ENCODE measurements around the gene MNT.

The MNT gene

DNA sequence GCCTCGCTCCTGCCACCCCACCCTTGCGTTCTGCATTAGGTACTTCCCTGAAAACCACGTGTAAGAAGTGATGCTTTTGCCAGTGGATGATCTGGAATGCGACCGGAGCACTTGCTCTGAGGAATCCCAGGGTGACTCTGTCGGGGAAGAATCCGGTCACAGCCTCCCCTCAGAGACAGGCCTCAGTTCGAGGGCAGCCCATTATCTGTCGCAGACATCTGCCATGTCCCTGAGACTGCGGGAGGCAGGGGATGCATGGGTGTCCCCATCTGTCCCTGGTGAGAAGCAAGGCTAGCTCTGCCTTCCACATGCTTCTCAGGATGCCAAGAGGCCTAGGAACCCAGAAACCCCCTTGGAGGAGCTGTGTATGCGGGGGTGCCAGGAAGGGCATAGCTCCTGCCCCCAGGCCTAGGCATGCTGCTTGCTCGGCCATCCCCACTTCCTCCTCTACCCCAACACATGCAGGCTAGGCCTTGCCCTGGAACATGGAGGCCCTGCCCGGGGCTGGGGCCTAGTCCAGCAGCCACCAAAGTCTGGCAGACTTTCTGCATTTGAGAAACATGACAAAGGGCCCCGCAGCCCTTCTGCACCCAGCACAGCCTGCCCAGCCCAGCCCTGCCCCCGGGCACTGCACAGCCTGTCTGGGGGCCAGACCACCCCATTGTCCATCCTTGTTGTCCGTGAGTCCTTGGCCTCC is 20.5 kb downstream of the MNT start:
- no peak for DNase-seq (ENCODE audit: low spot score)

DNA sequence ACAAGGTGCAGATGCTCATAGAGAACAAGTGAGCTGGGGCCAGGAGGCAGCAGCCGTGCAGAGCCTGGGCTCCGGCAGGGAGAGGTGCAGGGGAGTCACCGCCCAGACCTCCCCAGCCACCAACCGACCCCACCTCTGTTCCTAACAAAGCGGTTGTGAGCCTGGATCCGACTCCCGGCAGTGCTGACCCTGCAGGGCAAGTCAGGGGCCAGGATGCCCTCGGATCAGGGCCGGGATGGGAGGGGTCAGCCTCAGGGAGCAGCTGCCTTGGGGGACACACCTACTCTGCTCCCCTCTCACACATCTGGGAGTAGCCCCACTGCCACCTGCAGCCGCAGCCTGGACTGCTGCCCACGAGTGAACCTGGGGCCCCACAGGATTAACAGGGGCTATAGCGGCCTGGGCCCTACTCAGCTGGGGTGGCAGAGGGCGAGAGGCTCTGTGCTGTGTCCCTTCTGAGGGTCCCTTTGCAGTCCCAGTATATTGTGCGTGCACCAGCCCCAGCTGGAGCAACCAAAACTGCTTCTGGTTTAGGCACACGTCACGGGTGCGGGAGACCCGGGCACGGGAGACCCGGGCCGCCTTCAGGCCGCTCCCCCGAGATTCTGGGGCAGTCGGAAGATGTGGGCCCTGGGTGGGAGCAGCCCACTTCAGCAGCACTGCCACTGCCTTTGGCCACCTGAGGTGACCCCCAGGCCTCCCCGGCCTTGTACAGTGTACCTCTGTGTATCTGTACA is 21.2 kb downstream of the MNT start:
- DNase-seq (ENCODE audit: low spot score): no peak

DNA sequence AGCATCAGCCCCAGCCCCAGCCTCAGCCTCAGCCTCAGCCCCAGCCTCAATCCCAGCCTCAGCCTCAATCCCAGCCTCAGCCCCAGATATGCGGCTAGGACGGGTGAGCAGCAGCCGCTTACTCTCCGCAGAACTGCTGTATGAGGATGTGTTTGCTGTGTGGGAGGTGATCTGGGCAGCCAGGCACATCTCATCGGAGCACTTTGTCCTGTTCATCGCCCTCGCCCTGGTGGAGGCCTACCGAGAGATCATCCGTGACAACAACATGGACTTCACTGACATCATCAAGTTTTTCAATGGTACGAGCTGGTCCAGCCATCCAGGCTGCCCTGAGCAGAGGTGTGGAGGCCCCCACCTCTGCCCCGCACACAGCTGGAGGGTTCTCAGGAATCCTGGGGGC is 22.0 kb downstream of the MNT start:
- no peak for DNase-seq (ENCODE audit: low spot score)

DNA sequence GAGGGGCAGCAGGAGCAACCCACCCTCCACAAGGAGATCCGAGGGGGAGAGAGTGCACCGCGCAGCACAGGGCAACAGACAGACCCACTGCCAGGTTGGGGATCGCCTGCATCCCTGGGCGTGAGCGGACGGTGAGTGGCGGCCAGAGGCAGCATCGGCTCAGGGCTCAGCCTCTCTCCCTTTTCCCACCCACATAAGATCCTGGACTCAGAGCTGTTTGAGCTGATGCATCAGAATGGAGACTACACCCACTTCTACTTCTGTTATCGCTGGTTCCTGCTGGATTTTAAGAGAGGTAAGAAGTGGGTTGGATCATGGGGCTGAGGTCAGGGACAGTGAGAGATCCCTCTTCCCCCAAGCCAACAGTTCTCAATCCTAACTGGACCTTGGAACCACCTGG is 23.2 kb downstream of the MNT start:
- DNase-seq (ENCODE audit: low spot score): no peak

DNA sequence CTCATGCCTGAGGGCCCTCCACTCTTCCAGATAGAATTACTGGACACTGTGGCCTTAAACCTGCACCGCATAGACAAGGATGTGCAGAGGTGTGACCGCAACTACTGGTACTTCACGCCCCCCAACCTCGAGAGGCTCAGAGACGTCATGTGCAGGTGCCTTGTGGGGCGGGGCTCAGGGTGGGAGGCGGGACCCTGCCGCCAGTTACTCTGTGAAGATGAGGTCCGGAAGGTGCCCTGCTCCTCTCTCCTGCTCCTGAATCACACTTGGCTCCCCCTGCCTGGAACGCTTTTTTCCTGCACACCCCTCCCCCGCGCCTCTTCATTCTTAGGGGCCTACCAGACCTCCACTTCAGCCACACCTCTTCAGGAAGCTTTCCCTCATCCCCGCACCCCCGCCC is 24.8 kb downstream of the MNT start:
- no peak for DNase-seq (ENCODE audit: low spot score)

DNA sequence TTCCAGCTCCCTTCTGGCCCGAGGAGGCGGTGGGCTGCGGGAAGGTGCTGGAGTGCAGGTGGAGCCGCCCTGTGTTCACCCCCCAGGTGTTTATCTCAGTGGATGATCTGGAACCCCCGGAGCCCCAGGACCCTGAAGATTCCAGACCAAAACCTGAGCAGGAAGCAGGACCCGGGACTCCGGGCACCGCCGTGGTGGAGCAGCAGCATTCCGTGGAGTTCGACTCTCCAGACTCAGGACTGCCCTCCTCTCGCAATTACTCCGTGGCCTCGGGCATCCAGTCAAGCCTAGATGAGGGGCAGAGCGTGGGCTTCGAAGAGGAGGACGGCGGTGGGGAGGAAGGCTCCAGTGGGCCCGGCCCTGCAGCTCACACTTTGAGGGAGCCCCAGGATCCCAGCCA is 25.5 kb downstream of the MNT start:
- no peak for DNase-seq (ENCODE audit: low spot score)

DNA sequence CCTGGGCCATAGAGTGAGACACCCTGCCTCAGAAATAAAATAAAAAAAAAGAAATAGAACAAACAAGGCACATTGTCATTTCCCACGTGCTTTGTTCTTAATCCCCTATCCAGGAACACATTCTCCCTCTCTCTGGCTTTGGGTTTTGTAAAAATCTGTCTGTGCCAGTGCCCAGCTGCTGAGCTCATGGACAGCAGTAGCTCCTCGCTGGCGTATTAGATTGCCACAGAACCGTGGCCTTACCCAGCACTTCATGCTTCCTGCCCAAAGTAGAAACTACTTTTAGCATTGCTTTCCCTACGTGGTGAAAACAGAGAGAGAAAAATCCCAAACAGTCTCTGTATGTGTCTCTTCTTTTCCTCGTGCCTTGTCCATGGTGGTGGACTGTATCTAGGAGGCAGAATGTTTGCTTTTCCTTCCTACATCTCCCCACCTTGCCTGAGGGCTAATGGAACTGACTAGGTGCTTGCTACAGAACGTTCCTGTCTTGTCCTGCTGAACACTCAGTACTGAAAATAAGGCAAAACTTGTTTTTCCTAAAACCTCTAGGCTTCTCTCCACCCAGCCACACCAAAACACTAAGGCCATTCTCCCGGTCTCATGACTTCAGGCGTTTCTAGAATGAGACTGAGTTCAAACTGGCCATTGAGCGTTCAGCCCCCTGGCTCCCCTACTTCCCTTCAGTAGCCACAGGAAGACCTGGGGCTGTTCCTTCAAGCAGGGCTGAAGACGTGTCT is 26.1 kb downstream of the MNT start:
- DNase-seq (ENCODE audit: low spot score): no peak

DNA sequence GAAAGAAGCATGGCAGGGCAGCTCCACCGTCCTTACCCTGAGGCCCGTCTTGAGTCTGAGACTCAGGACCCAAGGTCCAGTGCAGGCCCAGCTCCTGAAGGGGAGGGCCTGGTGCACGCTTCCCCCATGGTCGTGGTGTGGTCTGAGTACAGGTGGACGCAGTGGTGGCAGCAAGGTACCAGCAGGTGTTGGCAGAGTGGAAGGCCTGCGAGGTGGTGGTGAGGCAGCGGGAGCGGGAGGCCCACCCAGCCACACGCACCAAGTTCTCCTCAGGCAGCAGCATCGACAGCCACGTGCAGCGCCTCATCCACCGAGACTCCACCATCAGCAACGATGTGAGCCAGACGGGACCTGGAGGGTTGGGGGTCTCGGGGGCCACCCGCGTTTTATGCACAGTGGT is 27.7 kb downstream of the MNT start:
- no peak for DNase-seq (ENCODE audit: low spot score)

DNA sequence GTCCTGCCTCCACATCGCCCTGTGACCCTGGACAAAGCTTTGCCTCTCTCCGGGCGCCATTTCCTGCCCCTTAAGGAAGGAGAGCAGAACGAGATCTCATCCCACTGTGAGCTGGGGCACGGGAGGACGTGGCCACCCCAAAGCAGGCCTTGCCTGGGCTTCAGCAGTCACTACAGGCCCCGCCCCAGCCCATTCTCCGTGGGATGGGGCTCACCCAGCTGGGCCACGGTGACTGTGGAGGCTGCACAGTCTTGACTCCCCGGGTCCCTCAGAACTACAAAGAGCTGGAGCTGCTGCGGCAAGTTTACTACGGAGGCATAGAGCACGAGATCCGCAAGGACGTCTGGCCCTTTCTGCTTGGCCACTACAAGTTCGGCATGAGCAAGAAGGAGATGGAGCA is 28.2 kb downstream of the MNT start:
- no peak for DNase-seq (ENCODE audit: low spot score)

DNA sequence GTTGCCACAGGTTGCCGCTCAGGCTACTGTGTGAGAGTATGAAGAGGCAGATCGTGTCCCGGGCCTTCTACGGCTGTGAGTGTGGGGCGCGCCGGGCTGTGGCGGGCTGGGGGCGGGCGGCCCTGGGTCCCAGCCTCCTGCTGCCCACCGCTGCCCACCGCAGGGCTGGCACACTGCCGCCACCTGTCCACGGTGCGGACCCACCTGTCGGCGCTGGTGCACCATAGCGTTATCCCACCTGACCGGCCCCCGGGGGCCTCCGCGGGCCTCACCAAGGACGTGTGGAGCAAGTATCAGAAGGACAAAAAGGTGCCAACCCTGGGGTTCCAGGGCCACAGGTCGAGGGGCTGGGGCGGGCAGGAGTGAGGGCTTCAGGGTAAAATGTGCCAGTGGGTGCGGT is 28.7 kb downstream of the MNT start:
- DNase-seq (ENCODE audit: low spot score): no peak

DNA sequence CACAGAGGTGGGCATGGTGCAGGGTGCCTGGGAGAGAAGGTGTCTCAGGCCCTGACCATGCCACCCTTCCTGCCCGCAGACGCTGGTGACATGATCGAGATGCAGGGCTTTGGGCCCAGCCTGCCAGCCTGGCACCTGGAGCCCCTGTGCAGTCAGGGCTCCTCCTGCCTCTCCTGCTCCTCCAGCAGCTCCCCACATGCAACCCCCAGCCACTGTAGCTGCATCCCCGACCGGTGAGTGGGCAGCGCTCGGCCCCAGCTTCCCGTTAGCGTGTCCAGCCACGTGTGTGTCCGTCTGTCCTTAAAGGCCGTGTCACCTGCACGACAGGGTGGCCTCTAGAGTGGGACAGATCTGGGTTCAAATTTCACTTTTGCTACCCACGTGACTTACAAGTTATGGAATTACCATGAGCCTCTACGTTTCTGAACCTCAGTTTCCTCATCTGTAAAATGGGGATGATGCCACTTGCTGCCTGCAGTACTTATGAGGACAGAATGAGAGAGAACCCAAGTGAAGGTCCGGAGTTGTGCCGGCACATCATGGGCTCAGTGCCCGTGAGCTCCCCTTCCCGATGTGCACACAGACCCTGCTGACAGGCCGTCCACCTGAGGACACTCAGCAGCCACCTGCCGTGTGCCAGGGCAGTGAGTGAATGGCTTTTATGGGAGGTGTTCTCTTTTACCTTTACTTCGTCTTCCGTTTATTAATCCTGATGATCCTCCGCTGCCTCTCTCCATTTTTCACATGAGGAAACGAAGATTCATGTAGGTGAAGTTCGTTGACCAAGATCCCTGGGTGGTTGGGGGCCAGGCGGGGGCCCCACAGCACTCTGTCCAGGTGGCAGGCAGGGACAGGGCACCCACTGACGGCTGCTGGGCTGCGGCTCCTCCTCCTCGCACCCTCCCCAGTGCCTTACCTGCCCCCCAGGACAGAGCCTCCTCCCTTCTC is 29.4 kb downstream of the MNT start:
- DNase-seq (ENCODE audit: low spot score): no peak

DNA sequence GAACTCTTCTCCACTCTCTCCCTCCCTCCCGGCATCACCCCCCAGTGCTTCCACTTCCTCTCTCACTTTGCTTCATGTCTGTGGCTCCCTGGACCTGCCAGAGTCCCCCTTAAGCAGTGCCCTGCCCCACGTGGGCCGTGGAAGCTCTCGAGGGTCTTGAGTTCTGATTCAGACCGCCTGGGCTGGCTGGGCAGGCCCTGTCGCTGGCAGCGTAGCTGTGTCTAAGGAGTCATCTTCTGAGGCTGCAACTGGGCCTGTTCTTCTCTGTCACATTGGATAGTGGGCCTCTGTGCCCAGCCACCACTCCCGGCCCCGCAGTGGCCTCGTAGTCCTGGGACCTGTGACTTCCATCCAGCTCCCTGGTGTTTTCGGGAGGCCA is 30.7 kb downstream of the MNT start:
- DNase-seq (ENCODE audit: low spot score): no peak

DNA sequence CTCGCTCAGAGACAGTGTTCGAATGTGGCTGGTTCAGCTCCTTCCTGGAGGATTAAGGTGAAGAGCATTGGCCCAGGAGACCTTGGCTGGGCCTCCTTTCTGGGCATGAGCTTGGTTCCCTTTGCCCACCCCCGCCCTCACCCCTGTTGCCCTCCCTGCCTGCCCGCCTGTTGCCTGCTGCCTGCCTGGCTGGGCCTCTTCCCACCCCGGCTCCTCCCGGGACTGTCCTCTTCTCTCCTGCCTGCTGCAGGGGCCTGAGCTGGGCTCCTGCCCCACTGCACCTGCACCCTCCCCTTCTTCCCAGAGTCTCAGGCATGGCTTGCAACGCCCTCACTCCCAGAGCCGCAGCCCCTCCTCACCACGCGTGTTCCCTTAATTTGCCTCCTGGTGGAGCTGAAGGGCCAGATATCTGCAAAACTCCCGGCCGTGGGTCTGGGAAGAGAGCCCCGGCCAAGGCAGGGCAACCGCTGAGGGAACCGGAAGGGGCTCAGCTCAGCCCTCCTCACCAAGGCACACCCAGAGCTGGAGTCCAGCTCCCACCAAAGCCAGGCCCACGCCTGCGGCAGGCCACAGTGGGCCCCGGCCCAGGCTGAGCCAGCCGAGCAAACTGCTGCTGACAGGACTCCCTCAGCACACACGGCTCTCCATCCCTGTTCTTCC is 31.2 kb downstream of the MNT start:
- DNase-seq (ENCODE audit: low spot score): no peak

DNA sequence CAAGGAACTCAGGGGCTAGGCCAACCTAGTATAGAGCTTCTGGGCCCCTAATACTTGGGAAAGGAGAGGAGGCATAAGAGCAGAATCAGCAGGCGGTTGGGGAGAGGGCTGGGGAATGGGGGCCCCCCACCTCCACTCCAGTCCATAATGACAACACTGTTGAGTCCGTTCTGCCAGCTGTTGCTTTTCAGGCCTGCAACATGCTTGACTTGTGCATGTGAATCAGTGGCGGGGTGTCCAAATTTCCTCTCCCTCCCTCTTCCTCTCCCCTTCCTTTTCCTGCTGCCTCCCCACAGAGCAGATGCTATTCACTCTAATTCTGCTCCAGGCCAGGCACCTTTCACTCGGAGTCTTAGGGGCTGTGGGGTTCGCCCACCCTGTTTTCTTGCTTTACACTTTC is 31.8 kb downstream of the MNT start:
- no peak for DNase-seq (ENCODE audit: low spot score)

DNA sequence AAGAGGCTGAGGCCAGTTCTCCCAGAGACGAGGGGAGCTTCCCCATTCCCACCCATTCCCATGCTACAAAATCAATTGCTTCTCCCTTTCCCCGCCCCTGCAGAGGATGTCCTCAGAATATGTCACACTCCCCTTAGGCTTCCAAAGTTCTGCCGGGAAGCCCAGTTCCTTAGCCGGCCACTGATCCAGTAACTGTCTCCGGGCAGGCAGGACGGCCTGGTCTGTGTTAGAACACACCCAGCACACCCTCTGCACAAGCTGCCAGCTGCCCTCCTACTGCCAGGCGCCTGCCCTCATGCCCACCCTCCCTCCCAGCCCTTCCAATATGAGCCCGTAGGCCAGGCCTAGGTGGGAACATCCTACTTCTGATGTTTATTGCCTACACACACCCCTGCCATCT is 32.5 kb downstream of the MNT start:
- no peak for DNase-seq (ENCODE audit: low spot score)

DNA sequence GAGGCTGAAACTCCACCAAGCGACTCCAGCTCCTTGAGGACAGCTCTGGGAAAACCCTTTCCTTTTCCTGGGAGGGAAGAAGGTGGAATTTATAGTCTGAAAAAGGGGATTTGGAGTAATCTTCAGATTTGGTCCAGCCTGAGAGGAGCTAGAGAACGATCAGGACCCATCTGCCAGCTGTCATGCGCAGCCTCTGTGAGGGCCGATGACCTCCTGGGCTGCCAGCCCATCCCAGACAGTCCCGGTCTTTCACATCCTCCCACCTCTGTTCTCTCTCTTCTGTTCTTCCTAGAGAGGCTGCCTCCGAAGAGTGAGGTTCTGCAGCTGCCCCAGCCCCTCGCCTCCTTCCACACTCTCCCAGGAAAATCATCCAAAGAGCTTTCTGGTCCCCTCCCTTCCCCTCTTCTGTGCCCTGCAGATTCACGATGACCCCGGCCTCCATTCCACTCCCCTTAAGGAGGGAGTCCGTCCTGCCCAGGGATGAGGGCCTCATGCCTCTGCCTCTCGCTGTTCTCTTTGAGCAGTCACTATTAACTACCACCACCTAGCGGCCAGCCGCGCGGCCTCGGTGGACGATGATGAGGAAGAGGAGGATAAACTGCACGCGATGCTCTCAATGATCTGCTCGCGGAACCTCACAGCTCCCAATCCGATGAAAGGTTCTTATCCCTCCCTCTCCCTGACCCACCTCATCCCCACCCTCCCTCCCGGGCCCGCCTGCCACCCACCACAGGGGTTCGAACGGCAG is 33.9 kb downstream of the MNT start:
- no peak for DNase-seq (ENCODE audit: low spot score)

DNA sequence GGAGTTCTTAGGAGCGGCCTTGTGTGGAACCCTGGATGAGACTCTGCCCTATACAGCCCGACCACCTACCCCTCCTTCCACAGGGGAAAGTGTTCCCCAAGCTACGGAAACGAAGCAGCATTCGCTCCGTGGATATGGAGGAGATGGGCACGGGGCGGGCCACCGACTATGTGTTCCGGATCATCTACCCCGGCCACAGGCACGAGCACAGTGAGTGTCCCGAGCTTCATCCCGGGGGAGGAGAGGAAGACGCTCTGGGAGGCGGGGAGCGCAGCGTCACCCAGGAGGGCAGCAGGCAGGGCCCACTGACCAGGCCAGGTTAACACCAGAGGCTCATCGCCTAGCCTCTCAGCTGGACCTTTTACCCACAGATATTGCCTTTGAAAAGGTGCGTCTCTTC is 35.7 kb downstream of the MNT start:
- DNase-seq (ENCODE audit: low spot score): no peak

DNA sequence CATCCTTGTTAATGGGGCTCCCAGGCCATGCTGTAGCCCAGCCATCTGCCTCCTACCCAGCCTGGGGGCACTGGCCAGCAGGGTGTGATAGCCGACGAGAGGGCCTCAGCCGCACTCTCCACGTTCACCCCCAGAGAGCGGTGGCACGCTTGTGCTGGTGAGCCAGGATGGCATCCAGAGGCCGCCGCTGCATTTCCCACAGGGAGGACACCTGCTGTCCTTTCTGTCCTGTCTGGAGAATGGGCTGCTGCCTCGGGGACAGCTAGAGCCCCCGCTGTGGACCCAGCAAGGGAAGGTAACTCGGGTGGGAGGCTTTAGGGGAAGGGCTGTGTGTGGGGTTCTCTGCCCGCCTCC is 36.1 kb downstream of the MNT start:
- no peak for DNase-seq (ENCODE audit: low spot score)

DNA sequence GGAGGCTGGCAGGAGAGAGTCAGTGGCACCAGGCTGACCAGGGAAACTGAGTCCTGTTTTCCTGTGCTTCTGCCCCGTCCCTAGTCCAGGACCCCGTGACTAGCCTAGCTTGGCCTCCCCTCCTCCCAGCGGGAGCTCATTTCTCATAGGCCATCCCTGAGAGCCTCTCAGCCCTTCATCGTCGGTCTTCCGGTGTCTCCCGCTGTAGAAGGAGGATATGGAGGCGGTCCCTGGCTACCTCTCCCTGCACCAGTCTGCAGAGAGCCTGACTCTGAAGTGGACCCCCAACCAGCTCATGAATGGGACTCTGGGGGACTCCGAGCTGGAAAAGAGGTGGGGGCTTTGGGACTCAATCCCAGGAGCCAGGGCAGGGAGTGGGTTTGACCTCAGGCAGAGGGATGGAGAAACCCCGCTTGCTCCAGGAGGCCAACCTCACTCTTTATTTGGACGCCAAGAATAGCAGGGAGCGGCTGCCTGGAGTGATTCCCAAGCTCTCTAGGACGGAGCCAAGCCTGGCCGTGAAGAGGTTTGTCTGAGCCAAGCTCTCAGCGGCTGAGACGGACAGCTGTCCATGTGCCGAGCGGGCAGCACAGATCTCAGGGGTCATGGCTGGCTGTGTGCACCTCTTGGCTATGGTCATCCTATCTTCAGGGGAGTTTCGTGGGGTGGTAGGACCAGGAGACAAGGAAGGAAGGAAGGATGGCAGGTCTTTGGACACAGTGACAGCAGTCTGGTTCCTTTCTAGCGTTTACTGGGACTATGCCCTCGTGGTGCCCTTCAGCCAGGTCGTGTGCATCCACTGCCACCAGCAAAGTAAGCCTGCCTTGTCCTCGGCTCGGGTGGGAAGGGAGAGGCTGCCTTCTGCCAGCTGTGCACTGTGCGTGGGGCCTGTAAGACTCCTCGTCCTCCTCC is 36.8 kb downstream of the MNT start:
- DNase-seq (ENCODE audit: low spot score): no peak

DNA sequence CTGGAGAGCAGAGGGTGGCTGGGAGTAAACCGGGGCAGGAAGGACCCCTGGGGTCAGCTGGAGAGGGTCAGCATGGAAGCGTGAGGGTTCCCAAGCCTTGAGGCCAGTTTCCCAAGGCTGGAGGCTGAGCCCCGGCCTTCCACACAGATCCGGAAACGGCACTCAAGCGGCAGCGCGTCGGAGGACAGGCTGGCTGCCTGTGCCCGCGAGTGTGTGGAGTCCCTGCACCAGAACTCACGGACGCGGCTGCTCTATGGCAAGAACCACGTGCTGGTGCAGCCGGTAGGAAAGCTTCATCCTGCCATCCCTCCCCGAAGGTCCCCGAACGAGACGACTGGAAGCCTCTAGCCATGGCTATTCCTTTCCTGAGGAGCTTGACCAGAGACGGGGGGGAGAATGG is 37.5 kb downstream of the MNT start:
- DNase-seq (ENCODE audit: low spot score): no peak
